ENCODE results near the gene TPK1. TPM values are rescaled to one million over a fixed set of nuclear protein-coding genes. Genes with fewer than 3 reads are reported as not detected.

The TPK1 gene
- total and polyA plus RNA-seq, 2 of the 13 experiments (the other 11 are each of a cell fraction or from before 2014, with no cell fraction given) = 1.0 to 1.2 TPM

DNA sequence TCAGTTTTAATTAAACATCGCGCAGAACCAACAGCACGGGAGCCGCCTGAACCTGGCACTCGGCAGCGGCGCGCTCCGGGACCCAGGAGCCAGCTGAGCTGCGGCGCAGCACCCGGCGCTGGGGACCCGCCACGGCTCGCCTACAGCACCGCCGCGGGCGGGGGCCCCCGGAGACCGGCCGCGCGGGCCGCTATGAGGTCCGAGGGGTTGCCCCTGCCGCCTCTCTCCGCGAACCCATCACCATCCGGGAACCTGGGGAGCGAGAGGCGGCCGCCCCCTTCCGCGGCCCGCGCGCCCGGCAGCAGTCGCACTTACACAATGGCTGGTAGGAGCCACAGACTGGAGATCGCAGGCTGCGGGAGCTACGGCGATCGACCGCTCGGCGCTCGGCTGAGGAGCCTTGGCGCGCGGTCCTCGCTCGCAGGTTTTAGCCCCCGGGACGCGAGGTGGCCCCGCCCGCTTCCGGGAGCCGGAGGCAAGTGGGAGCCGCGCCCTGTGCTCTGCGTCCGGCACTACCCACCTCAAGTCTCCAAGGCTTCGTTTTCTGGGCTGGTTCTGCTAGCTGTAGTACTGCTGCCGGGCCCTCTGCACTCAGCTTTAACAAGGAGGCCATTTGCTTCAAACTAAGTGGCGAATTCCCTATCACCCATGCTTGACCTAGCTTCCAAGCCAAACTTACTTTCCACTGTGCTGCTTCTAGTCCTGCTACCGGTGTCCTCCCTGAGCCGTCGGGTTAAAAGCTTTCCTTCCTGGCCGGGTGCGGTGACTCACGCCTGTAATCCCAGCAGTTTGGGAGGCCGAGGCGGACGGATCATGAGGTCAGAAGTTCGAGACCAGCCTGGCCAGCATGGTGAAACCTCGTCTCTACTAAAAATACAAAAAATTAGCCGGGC lies at the start of gene TPK1 (continued):
- TF ChIP-seq ZNF652 (CRISPR knock-in tag; IDR thresholded peaks at IDR 0.05; ENCODE audit: borderline replicate concordance, low read depth) (no peak), ZNF335 (CRISPR knock-in tag; IDR thresholded peaks at IDR 0.05) (peak; percentile 66; the same call in 1 of the 2 replicates), ZBTB38 (CRISPR knock-in tag; IDR thresholded peaks at IDR 0.05) (no peak), SMAD1 (CRISPR knock-in tag; IDR thresholded peaks at IDR 0.05; ENCODE audit: borderline replicate concordance, low read depth) (0 out of 2 replicates have a peak, but pooled peaks have one; percentile 65), ZNF329 (CRISPR knock-in tag; IDR thresholded peaks at IDR 0.05; ENCODE audit: low read depth) (no peak), NPAS2 (CRISPR knock-in tag; IDR thresholded peaks at IDR 0.05; ENCODE audit: borderline replicate concordance) (no peak), THAP11 (CRISPR knock-in tag; IDR thresholded peaks at IDR 0.05) (peak; percentile 85), ZBTB7B (CRISPR knock-in tag; IDR thresholded peaks at IDR 0.05) (peak; percentile 65; the same call in 1 of the 2 replicates), NFKB2 (CRISPR knock-in tag; IDR thresholded peaks at IDR 0.05; ENCODE audit: borderline replicate concordance) (peak; percentile 85; the same call in 1 of the 2 replicates), MYNN (CRISPR knock-in tag; IDR thresholded peaks at IDR 0.05; ENCODE audit: low read depth) (no peak; the same call in 1 of the 2 replicates), SOX6 (IDR thresholded peaks at IDR 0.05) (no peak), SOX6 (CRISPR knock-in tag; IDR thresholded peaks at IDR 0.05) (peak; percentile 53), ZNF784 (CRISPR knock-in tag; IDR thresholded peaks at IDR 0.05; ENCODE audit: borderline replicate concordance) (no peak), ZNF749 (CRISPR knock-in tag; IDR thresholded peaks at IDR 0.05; ENCODE audit: borderline replicate concordance) (0 out of 2 replicates have a peak, but pooled peaks have one; percentile 61), ZNF276 (CRISPR knock-in tag; IDR thresholded peaks at IDR 0.05; ENCODE audit: low read depth) (0 out of 2 replicates have a peak, but pooled peaks have one; percentile 53), RXRB (CRISPR knock-in tag; IDR thresholded peaks at IDR 0.05; ENCODE audit: borderline replicate concordance) (peak; percentile 30; the same call in 1 of the 2 replicates), PHF20 (CRISPR knock-in tag; IDR thresholded peaks at IDR 0.05) (peak; percentile 72), ZNF644 (CRISPR knock-in tag; IDR thresholded peaks at IDR 0.05; ENCODE audit: low read depth) (no peak; the same call in none of the 2 replicates), HIVEP1 (CRISPR knock-in tag; IDR thresholded peaks at IDR 0.05) (no peak)
- TF ChIP-seq, protein P1, sequence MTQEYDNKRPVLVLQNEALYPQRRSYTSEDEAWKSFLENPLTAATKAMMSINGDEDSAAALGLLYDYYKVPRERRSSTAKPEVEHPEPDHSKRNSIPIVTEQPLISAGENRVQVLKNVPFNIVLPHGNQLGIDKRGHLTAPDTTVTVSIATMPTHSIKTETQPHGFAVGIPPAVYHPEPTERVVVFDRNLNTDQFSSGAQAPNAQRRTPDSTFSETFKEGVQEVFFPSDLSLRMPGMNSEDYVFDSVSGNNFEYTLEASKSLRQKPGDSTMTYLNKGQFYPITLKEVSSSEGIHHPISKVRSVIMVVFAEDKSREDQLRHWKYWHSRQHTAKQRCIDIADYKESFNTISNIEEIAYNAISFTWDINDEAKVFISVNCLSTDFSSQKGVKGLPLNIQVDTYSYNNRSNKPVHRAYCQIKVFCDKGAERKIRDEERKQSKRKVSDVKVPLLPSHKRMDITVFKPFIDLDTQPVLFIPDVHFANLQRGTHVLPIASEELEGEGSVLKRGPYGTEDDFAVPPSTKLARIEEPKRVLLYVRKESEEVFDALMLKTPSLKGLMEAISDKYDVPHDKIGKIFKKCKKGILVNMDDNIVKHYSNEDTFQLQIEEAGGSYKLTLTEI (CRISPR knock-in tag; conservative IDR thresholded peaks at IDR 0.05) = no peak
- TF ChIP-seq, protein P2, sequence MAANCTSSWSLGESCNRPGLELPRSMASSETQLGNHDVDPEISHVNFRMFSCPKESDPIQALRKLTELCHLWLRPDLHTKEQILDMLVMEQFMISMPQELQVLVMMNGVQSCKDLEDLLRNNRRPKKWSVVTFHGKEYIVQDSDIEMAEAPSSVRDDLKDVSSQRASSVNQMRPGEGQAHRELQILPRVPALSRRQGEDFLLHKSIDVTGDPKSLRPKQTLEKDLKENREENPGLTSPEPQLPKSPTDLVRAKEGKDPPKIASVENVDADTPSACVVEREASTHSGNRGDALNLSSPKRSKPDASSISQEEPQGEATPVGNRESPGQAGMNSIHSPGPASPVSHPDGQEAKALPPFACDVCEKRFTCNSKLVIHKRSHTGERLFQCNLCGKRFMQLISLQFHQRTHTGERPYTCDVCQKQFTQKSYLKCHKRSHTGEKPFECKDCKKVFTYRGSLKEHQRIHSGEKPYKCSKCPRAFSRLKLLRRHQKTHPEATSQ (CRISPR knock-in tag; IDR thresholded peaks at IDR 0.05; ENCODE audit: borderline replicate concordance) = no peak
- TF ChIP-seq, protein P3, sequence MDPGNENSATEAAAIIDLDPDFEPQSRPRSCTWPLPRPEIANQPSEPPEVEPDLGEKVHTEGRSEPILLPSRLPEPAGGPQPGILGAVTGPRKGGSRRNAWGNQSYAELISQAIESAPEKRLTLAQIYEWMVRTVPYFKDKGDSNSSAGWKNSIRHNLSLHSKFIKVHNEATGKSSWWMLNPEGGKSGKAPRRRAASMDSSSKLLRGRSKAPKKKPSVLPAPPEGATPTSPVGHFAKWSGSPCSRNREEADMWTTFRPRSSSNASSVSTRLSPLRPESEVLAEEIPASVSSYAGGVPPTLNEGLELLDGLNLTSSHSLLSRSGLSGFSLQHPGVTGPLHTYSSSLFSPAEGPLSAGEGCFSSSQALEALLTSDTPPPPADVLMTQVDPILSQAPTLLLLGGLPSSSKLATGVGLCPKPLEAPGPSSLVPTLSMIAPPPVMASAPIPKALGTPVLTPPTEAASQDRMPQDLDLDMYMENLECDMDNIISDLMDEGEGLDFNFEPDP (CRISPR knock-in tag; conservative IDR thresholded peaks at IDR 0.05) = no peak

All from HepG2 (cell line).